ENCODE results near the gene SLC1A2. TPM values are rescaled to one million over a fixed set of nuclear protein-coding genes. Genes with fewer than 3 reads are reported as not detected.

Gene SLC1A2
- total RNA-seq, 1 donor from 2014 or later: 0.98 TPM

- DNase-seq (ENCODE audit: low spot score) (no peak), ATAC-seq (no peak)
- intact Hi-C loops (cut with DNase I): loop anchor here (5.0 kb wide), 1 partner anchor 1342 kb away; no protein-coding TSS in a partner anchor
Measured at GRCh38 chr11:35338921-35339320, 80.4 kb downstream of the SLC1A2 start.

DNA sequence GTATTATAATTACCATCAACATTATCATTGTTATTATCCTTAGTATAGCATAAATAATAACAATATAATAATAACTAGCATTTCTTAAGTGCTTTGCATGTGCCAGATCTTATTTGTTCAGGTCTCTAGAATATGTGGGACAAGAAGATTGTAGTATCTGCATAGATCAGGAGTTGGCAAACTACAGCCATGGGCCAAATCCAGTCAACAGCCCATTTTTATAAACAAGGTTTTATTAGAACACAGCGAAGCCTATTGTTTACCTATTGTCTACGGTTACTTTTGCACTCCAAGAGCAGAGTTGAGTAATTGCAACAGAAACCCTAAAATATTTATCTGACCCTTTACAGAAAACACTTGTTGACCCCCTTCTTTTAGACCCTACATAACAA, 81.4 kb downstream of the SLC1A2 start:
- ATAC-seq: no peak
- intact Hi-C loops (cut with DNase I): loop anchor here (5.0 kb wide), 1 partner anchor 1341 kb away; no protein-coding TSS in a partner anchor
- DNase-seq (ENCODE audit: low spot score): no peak

GRCh38 chr11:35337136-35337913, 82.0 kb downstream of the SLC1A2 start:
- ATAC-seq (no peak), DNase-seq (ENCODE audit: low spot score) (no peak)
- intact Hi-C loops (cut with DNase I): loop anchor here (5.0 kb wide), 1 partner anchor 1340 kb away; no protein-coding TSS in a partner anchor

DNA sequence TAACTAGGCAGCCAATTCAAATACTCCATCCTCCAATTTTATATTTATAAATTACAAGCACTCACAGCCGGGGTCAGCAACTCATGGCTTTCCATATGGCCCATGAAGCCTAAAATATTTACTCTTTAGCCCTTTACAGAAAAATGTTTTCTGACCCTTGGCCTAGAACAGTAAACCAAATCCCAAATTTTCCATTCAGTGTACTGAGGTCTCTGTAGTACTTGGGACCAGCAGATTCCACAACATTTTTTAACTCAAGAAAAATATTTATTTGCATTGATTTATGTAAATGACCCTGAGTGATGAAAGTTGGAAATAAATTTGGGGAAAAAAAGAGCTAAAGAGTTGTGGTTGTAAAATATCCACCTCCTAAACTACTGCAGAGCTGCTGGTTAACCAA, 82.6 kb downstream of the SLC1A2 start:
- DNase-seq (ENCODE audit: low spot score) (no peak), ATAC-seq (no peak)
- intact Hi-C loops (cut with DNase I): loop anchor here (5.0 kb wide), 1 partner anchor 1339 kb away; no protein-coding TSS in a partner anchor

DNA sequence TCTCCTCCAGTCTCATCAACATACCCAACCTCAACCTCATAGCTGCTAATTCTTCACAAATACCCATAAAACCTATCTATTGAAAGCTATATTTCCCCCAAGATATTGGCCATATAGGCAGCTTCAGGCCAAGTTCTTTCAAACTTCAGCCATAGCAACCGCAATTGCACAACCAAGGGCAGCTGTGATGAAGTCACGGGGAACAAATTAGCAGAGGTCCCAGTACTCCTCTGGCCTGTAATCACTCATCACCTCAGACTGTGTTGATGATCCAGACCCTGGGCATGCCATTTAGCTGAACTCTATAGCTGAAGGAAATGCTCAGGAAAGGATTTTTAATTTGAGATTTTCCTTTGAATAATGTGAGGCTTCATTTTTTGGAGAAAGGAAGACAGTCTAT, 84.1 kb downstream of the SLC1A2 start:
- DNase-seq (ENCODE audit: low spot score): no peak
- intact Hi-C loops (cut with DNase I): loop anchor here (5.0 kb wide), 1 partner anchor 1338 kb away; no protein-coding TSS in a partner anchor
- ATAC-seq: no peak

DNA sequence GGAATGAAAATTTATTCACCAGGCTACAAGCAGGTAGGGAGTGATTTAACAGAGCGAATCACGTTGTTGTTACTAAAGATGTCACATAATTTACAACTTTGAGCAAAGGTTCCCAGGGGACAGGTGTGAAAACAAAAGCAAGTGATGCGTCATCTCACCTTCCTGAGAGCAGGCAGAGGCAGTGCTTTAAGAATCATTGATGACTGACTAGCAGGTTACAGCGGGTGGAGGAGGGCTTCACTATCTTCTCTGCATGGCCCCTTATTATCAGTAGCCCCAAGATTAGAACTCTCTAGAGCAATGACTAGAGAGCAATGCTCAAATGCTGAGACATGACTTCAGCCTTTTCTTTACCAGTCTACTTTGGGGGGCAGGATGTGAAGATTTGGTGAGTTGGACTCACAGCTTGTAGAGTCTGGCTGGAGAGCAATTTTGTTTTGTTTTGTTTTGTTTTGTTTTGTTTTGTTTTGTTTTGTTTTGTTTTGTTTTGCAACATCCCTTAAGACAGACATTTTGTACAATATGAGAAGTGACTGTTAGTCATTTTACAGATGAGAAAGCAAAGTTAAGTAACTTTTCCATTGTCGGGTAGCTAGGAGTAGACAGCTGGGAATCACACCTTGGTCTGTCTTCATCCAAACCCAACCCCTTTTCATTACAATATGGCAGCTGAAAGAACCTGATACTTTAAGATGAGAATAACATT, 84.8 kb downstream of the SLC1A2 start:
- no peak for DNase-seq (ENCODE audit: low spot score)
- ATAC-seq: no peak
- intact Hi-C loops (cut with DNase I): loop anchor here (5.0 kb wide), 1 partner anchor 1337 kb away; no protein-coding TSS in a partner anchor

GRCh38 chr11:35332524-35332923, 86.8 kb downstream of the SLC1A2 start:
- no peak for ATAC-seq
- DNase-seq (ENCODE audit: low spot score): no peak
- intact Hi-C loops (cut with DNase I): no loop called here

GRCh38 chr11:35330931-35331330, 88.4 kb downstream of the SLC1A2 start:
- ATAC-seq (peak; percentile 17), DNase-seq (ENCODE audit: low spot score) (no peak)
- intact Hi-C loops (cut with DNase I): no loop called here

GRCh38 chr11:35330156-35330889, 89.0 kb downstream of the SLC1A2 start:
- intact Hi-C loops (cut with DNase I): no loop called here
- DNase-seq (ENCODE audit: low spot score) (no peak), ATAC-seq (no peak)

DNA sequence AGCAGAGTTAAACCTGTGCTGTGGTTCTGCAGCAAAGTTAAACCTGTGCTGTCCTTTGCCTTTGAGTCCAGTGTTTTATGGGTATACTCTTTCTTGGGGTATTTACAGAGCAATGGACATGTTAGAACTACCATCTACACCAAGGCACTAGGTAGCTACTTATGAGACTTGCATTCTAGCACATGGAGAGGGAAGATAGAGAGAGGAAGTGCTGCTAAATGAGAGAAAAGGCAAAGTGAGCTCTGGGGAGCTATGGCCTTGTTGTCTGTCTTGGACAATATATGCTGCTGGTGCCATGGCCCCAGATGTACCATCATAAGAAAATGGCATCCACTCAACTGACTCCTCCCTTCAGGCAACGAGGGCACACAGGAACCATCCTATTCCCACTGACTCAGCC, 91.5 kb downstream of the SLC1A2 start:
- intact Hi-C loops (cut with DNase I): no loop called here
- DNase-seq (ENCODE audit: low spot score): no peak
- no peak for ATAC-seq

DNA sequence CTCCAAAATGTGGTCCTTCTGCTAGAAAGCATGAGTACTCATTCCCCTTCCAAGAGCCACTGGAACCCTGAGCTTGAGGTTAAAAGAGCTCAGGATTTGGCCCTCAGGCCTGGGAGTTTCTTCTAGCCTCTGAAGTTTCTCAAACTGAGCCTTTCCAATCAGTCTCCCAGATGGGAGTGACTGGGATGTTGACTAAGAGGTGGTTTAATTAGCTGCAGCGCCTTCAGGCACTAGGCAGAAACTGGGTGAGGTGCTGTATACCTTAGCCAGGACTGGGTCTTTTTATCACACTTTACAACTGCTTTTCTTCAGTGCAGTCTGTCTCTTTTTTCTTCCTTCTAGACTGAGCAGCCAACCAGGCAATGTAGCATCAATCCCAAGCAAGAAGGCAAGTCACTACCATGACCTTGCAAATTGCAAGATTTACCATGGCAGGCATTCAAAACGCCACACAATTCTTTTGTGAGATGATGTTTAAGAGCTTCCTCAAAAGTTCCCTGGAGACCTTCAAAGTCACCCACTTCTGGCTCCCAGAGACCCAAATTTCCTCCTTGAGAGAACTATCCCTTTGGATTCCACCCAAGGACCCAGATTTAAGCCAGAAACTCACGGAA, 93.0 kb downstream of the SLC1A2 start:
- ATAC-seq: no peak
- intact Hi-C loops (cut with DNase I): no loop called here
- no peak for DNase-seq (ENCODE audit: low spot score)

DNA sequence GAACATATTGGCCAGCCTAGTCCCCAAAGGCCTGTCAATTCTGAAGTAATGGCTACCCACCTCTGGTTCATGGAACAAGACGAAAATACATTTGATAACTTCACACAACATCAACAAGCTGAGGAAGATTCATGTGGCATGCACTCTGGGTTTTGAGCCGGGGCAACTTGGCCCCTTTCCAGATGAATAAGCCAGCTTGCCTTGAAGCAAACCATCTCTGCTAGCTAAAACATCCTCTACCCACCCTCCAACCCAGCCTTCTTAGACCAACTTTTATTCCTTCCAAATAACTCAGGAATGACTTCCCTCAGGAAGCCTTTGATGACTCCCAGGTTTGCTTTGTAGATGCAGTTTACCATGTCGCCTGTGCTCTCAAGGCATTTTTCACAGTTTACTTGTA, 94.4 kb downstream of the SLC1A2 start:
- ATAC-seq (no peak), DNase-seq (ENCODE audit: low spot score) (no peak)
- intact Hi-C loops (cut with DNase I): no loop called here

DNA sequence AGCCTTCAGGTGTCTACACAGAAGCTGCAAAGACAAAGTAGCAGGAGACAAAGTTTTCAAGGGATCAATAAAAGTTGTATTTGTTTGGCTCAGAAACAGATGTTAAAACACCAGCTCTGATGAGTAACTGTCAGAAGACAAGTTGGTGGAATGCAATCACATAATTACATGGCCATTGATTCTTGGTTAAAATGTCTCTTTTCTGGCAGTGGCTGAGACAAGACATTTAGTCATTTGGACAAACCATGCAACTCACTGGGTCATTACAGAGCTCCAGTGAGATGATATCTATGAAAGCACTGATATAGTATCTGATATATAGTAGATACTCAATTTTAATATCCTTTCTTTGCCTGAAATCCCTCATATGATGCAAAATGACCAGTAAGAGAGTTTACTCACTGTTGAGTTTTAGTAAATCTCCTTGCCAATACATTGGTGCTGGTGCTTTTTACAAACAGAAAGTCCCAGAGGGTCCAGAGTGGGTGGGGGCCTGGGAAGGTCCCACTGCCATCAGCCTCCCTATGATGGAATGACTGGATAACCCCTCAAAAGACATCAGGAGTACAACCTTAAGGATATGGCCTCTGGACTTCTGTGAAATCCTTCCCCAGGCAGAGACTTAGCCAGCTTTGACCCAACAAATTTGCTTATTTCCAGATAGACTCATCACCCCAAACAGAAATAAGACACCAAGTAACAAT, 95.0 kb downstream of the SLC1A2 start:
- DNase-seq (ENCODE audit: low spot score): no peak
- intact Hi-C loops (cut with DNase I): no loop called here
- no peak for ATAC-seq

- no peak for DNase-seq (ENCODE audit: low spot score)
- intact Hi-C loops (cut with DNase I): no loop called here
- no peak for ATAC-seq
Measured at GRCh38 chr11:35323076-35323868, 96.1 kb downstream of the SLC1A2 start.

GRCh38 chr11:35322318-35322979, 96.9 kb downstream of the SLC1A2 start:
- intact Hi-C loops (cut with DNase I): no loop called here
- peak; percentile 15 for ATAC-seq
- no peak for DNase-seq (ENCODE audit: low spot score)

- peak; percentile 86 for ATAC-seq
- DNase-seq (ENCODE audit: low spot score): no peak
- intact Hi-C loops (cut with DNase I): no loop called here
Measured at GRCh38 chr11:35321532-35322317, 97.6 kb downstream of the SLC1A2 start.

DNA sequence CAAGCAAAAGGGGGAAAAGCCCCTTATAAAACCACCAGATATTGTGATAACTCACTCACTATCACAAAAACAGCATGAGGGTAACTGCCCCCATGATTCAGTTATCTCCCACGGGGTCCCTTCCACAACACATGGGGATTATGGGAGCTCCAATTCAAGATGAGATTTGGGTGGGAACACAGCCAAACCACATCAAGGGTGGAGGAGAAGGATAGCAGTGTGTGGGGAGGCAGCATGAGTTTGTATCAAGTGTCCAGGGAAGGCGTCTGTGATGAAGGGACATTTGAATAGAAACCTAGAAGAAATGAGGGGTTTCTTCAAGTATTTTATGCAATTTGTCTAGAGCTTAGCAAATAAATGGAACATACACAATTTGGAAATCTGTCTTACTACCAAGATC, 98.2 kb downstream of the SLC1A2 start:
- no peak for ATAC-seq
- intact Hi-C loops (cut with DNase I): no loop called here

More for the DNA sequence above, 98.2 kb downstream of the SLC1A2 start:
- DNase-seq (ENCODE audit: low spot score): no peak
